Right lobe of liver (tissue), 4 donors: Measurements from ENCODE around the gene CAPN10.

ENCODE experiments used
- CTCF ChIP-seq, 4 donors: fragments of 200-600 bp in 3 of 4; fragments of 450-650 bp in 1 of 4; IDR thresholded peaks; one replicate each; pipeline versions ENCODE4 v1.5.1 to v1.8.0; 2016 to 2022; ENCODE audit warnings: antibody characterized with exemption in 4 of 4, mild to moderate bottlenecking in 2 of 4
- POLR2A ChIP-seq: fragments of 450-650 bp; IDR thresholded peaks from one replicate; pipeline ENCODE4 v1.6.1; 2017; ENCODE audit warnings: antibody characterized with exemption, mild to moderate bottlenecking
- donor health status: DM: no; HTN: no; CAD: no.
- donor health status: DM: no; HTN: no; CAD: no.
- donor health status: DM: no; HTN: yes; CAD: no.

- TF ChIP-seq CTCF (IDR thresholded peaks at IDR 0.05) (no peak), POLR2A (no peak)
Measured at GRCh38 chr2:240645801-240646175, 59.3 kb downstream of the CAPN10 start.
